Neural cell (in vitro differentiated cells): Measurements from ENCODE around the gene TDRD12.

ENCODE experiments used
- EP300 ChIP-seq: fragments of 450-650 bp; conservative IDR thresholded peaks from 2 replicates; pipeline ENCODE4 v1.6.1; 2014; ENCODE audit warnings: antibody characterized with exemption, mild to moderate bottlenecking, moderate library complexity; ENCODE audit not compliant: poor library complexity, severe bottlenecking
- EZH2 ChIP-seq: fragments of 200-600, 300-800 bp; shearing (Covaris generic), sonication (generic); IDR thresholded peaks from 2 replicates; pipeline ENCODE4 v1.6.1; 2014; ENCODE audit warnings: antibody characterized with exemption, low read length, borderline replicate concordance, mild to moderate bottlenecking; ENCODE audit not compliant: insufficient read depth, poor library complexity, severe bottlenecking
- RAD21 ChIP-seq: fragments of 450-650 bp; conservative IDR thresholded peaks from 2 replicates; pipeline ENCODE4 v1.6.1; 2014; ENCODE audit warnings: antibody characterized with exemption, mild to moderate bottlenecking, moderate library complexity
- SMC3 ChIP-seq: fragments of 450-650 bp; conservative IDR thresholded peaks from 2 replicates; pipeline ENCODE4 v1.6.1; 2014; ENCODE audit warnings: antibody characterized with exemption, mild to moderate bottlenecking, moderate library complexity; ENCODE audit not compliant: poor library complexity
- TAF1 ChIP-seq: IDR thresholded peaks from 2 replicates; pipeline ENCODE4 v1.6.1; 2012; ENCODE audit warnings: low read depth
- TF ChIP-seq, protein P1 (sequence below): fragments of 450-650 bp; IDR thresholded peaks from 2 replicates; pipeline ENCODE4 v1.5.1; 2014; ENCODE audit warnings: antibody characterized with exemption, mild to moderate bottlenecking, moderate library complexity; ENCODE audit not compliant: poor library complexity, severe bottlenecking
- TF ChIP-seq, protein P2 (sequence below): IDR thresholded peaks from 2 replicates; pipeline ENCODE4 v1.6.1; 2012; ENCODE audit warnings: borderline replicate concordance

DNA sequence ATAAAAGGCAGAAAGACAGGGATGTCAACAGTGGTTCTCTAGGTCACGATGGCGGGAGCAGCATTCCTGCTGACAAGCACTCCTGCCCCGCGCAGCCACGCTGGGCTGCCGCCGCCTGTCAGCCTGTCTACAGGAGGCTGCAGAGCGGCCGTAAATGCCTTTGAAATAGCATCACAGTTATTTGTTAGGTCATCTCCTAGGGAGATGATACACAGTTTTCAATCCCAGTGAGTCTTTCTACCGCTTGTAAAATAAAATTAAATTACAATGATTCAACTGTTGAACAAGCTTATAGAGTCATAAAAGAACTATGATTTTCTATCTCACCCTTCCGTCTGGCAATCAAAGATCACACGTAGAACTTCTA, 157.3 kb downstream of the TDRD12 start:
- TF ChIP-seq, protein P1, sequence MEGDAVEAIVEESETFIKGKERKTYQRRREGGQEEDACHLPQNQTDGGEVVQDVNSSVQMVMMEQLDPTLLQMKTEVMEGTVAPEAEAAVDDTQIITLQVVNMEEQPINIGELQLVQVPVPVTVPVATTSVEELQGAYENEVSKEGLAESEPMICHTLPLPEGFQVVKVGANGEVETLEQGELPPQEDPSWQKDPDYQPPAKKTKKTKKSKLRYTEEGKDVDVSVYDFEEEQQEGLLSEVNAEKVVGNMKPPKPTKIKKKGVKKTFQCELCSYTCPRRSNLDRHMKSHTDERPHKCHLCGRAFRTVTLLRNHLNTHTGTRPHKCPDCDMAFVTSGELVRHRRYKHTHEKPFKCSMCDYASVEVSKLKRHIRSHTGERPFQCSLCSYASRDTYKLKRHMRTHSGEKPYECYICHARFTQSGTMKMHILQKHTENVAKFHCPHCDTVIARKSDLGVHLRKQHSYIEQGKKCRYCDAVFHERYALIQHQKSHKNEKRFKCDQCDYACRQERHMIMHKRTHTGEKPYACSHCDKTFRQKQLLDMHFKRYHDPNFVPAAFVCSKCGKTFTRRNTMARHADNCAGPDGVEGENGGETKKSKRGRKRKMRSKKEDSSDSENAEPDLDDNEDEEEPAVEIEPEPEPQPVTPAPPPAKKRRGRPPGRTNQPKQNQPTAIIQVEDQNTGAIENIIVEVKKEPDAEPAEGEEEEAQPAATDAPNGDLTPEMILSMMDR = no peak
- TF ChIP-seq EZH2 = no peak
- peak; percentile 45 for TF ChIP-seq EP300
- TF ChIP-seq TAF1 = no peak
- TF ChIP-seq SMC3 = no peak
- TF ChIP-seq RAD21 = no peak
- TF ChIP-seq, protein P2, sequence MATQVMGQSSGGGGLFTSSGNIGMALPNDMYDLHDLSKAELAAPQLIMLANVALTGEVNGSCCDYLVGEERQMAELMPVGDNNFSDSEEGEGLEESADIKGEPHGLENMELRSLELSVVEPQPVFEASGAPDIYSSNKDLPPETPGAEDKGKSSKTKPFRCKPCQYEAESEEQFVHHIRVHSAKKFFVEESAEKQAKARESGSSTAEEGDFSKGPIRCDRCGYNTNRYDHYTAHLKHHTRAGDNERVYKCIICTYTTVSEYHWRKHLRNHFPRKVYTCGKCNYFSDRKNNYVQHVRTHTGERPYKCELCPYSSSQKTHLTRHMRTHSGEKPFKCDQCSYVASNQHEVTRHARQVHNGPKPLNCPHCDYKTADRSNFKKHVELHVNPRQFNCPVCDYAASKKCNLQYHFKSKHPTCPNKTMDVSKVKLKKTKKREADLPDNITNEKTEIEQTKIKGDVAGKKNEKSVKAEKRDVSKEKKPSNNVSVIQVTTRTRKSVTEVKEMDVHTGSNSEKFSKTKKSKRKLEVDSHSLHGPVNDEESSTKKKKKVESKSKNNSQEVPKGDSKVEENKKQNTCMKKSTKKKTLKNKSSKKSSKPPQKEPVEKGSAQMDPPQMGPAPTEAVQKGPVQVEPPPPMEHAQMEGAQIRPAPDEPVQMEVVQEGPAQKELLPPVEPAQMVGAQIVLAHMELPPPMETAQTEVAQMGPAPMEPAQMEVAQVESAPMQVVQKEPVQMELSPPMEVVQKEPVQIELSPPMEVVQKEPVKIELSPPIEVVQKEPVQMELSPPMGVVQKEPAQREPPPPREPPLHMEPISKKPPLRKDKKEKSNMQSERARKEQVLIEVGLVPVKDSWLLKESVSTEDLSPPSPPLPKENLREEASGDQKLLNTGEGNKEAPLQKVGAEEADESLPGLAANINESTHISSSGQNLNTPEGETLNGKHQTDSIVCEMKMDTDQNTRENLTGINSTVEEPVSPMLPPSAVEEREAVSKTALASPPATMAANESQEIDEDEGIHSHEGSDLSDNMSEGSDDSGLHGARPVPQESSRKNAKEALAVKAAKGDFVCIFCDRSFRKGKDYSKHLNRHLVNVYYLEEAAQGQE = no peak
